Thyroid gland (tissue), 4 donors: Measurements from ENCODE around the gene PLCB1. TPM values are rescaled to one million over a fixed set of nuclear protein-coding genes. Genes with fewer than 3 reads are reported as not detected.

Source experiments
- DNase-seq, 2 donors: peaks; one replicate each; pipeline ENCODE4 v3.0.0-alpha.2; 2019
- H3K27ac ChIP-seq, 3 donors: fragments of 200-600 bp; sonication (generic); 1 replicate in 2 of 3; 2 replicates in 1 of 3; pipeline ENCODE4 v1.5.1; 2016 to 2019; ENCODE audit warnings: mild to moderate bottlenecking in 1 of 3, moderate library complexity in 1 of 3
- H3K27me3 ChIP-seq: fragments of 200-600 bp; sonication (generic); one replicate; pipeline ENCODE4 v1.5.1; 2019
- H3K36me3 ChIP-seq, 2 donors: fragments of 200-600 bp; sonication (generic); one replicate each; pipeline ENCODE4 v1.5.1; 2016 to 2019
- H3K4me1 ChIP-seq, 2 donors: fragments of 200-600 bp; sonication (generic); one replicate each; pipeline ENCODE4 v1.5.1; 2017 to 2019
- H3K4me3 ChIP-seq, 3 donors: fragments of 200-600 bp; sonication (generic); replicated peaks in 1 of 3; 1 replicate in 2 of 3; 2 replicates in 1 of 3; pipeline ENCODE4 v1.5.1; 2016; ENCODE audit warnings: mild to moderate bottlenecking in 1 of 3
- H3K9me3 ChIP-seq: fragments of 200-600 bp; sonication (generic); one replicate; pipeline ENCODE4 v1.5.1; 2017
- CTCF ChIP-seq, 6 experiments: fragments of 200-600 bp in 3 of 6; fragments of 450-650 bp in 3 of 6; sonication (generic) in 3 of 6; IDR thresholded peaks; one replicate each; pipeline ENCODE4 v1.5.1; 2016 to 2019; ENCODE audit warnings: antibody characterized with exemption in 6 of 6, mild to moderate bottlenecking in 2 of 6, inconsistent platforms in 1 of 6, moderate library complexity in 1 of 6
- POLR2A ChIP-seq, 2 donors: fragments of 450-650 bp; IDR thresholded peaks; one replicate each; pipeline ENCODE4 v1.6.1; 2017; ENCODE audit warnings: antibody characterized with exemption in 2 of 2, mild to moderate bottlenecking in 2 of 2, moderate library complexity in 1 of 2
- WGBS, 2 donors: methylation state at CpG; one replicate each; pipeline ENCODE4 v1.1.5; 2017; 5-methylcytosine and 5-hydroxymethylcytosine counted together
- intact Hi-C: fragments of 100-400 bp; cut with DNase I; formaldehyde crosslinking; loops from one replicate; pipeline ENCODE4 v1.15.1; 2023
- total RNA-seq, 4 donors: library from RNA; depleted of rRNA; stranded (reverse); fragments of >200 nt; gene quantifications; one replicate each; pipeline ENCODE4 v1.2.3, GENCODE V29; 2016

PLCB1 gene
- total RNA-seq, 4 donors from 2014 or later: 7.3 to 14.1 (median 11.0) TPM

- DNase-seq: no peak
- Histone ChIP-seq H3K27me3 (no peaks in the 10 kb centered on the region), H3K4me3 (no peak overlapping the region), H3K4me1 (peaks cover 0 to 4% of the 10 kb centered on the region in 2 donors), H3K9me3 (no peaks in the 10 kb centered on the region), H3K36me3 (no peaks in the 10 kb centered on the region), H3K27ac (no peak overlapping the region)
- TF ChIP-seq POLR2A (IDR thresholded peaks at IDR 0.05) (no peak), CTCF (IDR thresholded peaks at IDR 0.05) (no peak)
- intact Hi-C loops: no loop called here
- whole genome bisulfite sequencing, 2 donors: 86 to 97% methylated on average over 2 of the region's 2 CpGs
Measured at GRCh38 chr20:8423482-8423881, 291.4 kb downstream of the PLCB1 start.

GRCh38 chr20:8424010-8424409, 291.9 kb downstream of the PLCB1 start:
- Histone ChIP-seq H3K27ac (no peak overlapping the region), H3K27me3 (no peaks in the 10 kb centered on the region), H3K4me1 (peaks cover 0 to 4% of the 10 kb centered on the region in 2 donors), H3K36me3 (no peaks in the 10 kb centered on the region), H3K4me3 (no peak overlapping the region), H3K9me3 (no peaks in the 10 kb centered on the region)
- DNase-seq: no peak
- 95 to 96% methylated on average over 2 of the region's 2 CpGs for WGBS, 2 donors
- TF ChIP-seq CTCF (IDR thresholded peaks at IDR 0.05) (no peak), POLR2A (IDR thresholded peaks at IDR 0.05) (no peak)
- intact Hi-C loops: no loop called here

GRCh38 chr20:8425016-8425415, 292.9 kb downstream of the PLCB1 start:
- no peak for DNase-seq
- WGBS, 2 donors: 69 to 91% methylated on average over 4 of the region's 4 CpGs
- TF ChIP-seq CTCF (IDR thresholded peaks at IDR 0.05) (no peak), POLR2A (IDR thresholded peaks at IDR 0.05) (no peak)
- Histone ChIP-seq H3K27ac (no peak overlapping the region), H3K9me3 (no peaks in the 10 kb centered on the region), H3K27me3 (no peaks in the 10 kb centered on the region), H3K36me3 (no peaks in the 10 kb centered on the region), H3K4me1 (peaks cover 0 to 4% of the 10 kb centered on the region in 2 donors), H3K4me3 (no peak overlapping the region)
- intact Hi-C loops: no loop called here

GRCh38 chr20:8425802-8426201, 293.7 kb downstream of the PLCB1 start:
- WGBS, 2 donors: 86 to 92% methylated on average over 4 of the region's 4 CpGs
- Histone ChIP-seq H3K4me3 (no peak overlapping the region), H3K9me3 (no peaks in the 10 kb centered on the region), H3K27me3 (no peaks in the 10 kb centered on the region), H3K4me1 (no peaks in the 10 kb centered on the region), H3K27ac (no peak overlapping the region), H3K36me3 (no peaks in the 10 kb centered on the region)
- TF ChIP-seq CTCF (IDR thresholded peaks at IDR 0.05): no peak
- no peak for TF ChIP-seq POLR2A (IDR thresholded peaks at IDR 0.05)
- intact Hi-C loops: no loop called here
- DNase-seq: no peak

GRCh38 chr20:8427419-8428040, 295.5 kb downstream of the PLCB1 start:
- no peak for TF ChIP-seq CTCF (IDR thresholded peaks at IDR 0.05)
- H3K27ac ChIP-seq: no peak overlapping the region
- H3K9me3 ChIP-seq: no peaks in the 10 kb centered on the region
- peaks cover 0 to 8% of the 10 kb centered on the region in 2 donors for H3K4me1 ChIP-seq
- no peaks in the 10 kb centered on the region for H3K36me3 ChIP-seq
- intact Hi-C loops: no loop called here
- WGBS, 2 donors: 86 to 89% methylated on average over 2 of the region's 2 CpGs
- H3K27me3 ChIP-seq: no peaks in the 10 kb centered on the region
- DNase-seq: no peak
- H3K4me3 ChIP-seq: no peak overlapping the region
